NCI-H510A (cell line): ENCODE results near the gene CTNS.

Experiments used
- DNase-seq: peaks from one replicate; lab custom pipeline; 2025; lab: John Stamatoyannopoulos, UW

Gene CTNS

GRCh38 chr17:3626831-3627768 lies 9.5 kb upstream of the CTNS start:
- DNase-seq = no peak

GRCh38 chr17:3627769-3628167 lies 8.8 kb upstream of the CTNS start:
- DNase-seq = no peak

GRCh38 chr17:3630781-3631180 lies 5.8 kb upstream of the CTNS start:
- DNase-seq = no peak

- no peak for DNase-seq
Measured at GRCh38 chr17:3632287-3632686, 4.3 kb upstream of the CTNS start.

GRCh38 chr17:3635474-3636153 lies 946 bp upstream of the CTNS start:
- DNase-seq = no peak

- no peak for DNase-seq
Measured at GRCh38 chr17:3636908-3637373, 381 bp downstream of the CTNS start.

GRCh38 chr17:3639981-3640596 lies 3.5 kb downstream of the CTNS start:
- DNase-seq = no peak

- DNase-seq = no peak
Measured at GRCh38 chr17:3641014-3641413, 4.5 kb downstream of the CTNS start.

- no peak for DNase-seq
Measured at GRCh38 chr17:3641717-3642486, 5.3 kb downstream of the CTNS start.

- DNase-seq = no peak
Measured at GRCh38 chr17:3643889-3644349, 7.4 kb downstream of the CTNS start.

- DNase-seq = no peak
Measured at GRCh38 chr17:3645310-3645709, 8.8 kb downstream of the CTNS start.

GRCh38 chr17:3647251-3647650 lies 10.7 kb downstream of the CTNS start:
- no peak for DNase-seq

- no peak for DNase-seq
Measured at GRCh38 chr17:3647769-3648555, 11.4 kb downstream of the CTNS start.

- DNase-seq = no peak
Measured at GRCh38 chr17:3655766-3656165, 19.2 kb downstream of the CTNS start.

- DNase-seq = no peak
Measured at GRCh38 chr17:3656353-3656752, 19.8 kb downstream of the CTNS start.

- no peak for DNase-seq
Measured at GRCh38 chr17:3656755-3657587, 20.4 kb downstream of the CTNS start.

GRCh38 chr17:3657588-3657869 lies 21.0 kb downstream of the CTNS start:
- no peak for DNase-seq

- no peak for DNase-seq
Measured at GRCh38 chr17:3657874-3658783, 21.6 kb downstream of the CTNS start.

- DNase-seq = no peak
Measured at GRCh38 chr17:3658784-3659449, 22.4 kb downstream of the CTNS start.
